ENCODE results near the gene BEST4.

GRCh38 chr1:44786138-44786840 lies 1.7 kb downstream of the BEST4 start:
- TF ChIP-seq CEBPZ (IDR thresholded peaks at IDR 0.05; ENCODE audit: low read length) (no peak), ZNF205 (CRISPR knock-in tag; IDR thresholded peaks at IDR 0.05) (no peak), ZFAT (CRISPR knock-in tag; conservative IDR thresholded peaks at IDR 0.05) (no peak), AFF4 (CRISPR knock-in tag; IDR thresholded peaks at IDR 0.05) (no peak), TAF1 (CRISPR knock-in tag; IDR thresholded peaks at IDR 0.05) (peak; percentile 38; the same call in 1 of the 2 replicates), CBX2 (IDR thresholded peaks at IDR 0.05; ENCODE audit: low read depth, low read length) (no peak), CBX2 (CRISPR knock-in tag; IDR thresholded peaks at IDR 0.05; ENCODE audit: low read depth) (no peak), CREM (IDR thresholded peaks at IDR 0.05) (no peak), CREM (CRISPR knock-in tag; IDR thresholded peaks at IDR 0.05) (no peak), ZNF644 (CRISPR knock-in tag; IDR thresholded peaks at IDR 0.05; ENCODE audit: low read depth) (no peak), ZNF770 (CRISPR knock-in tag; IDR thresholded peaks at IDR 0.05) (no peak), ARID3A (IDR thresholded peaks at IDR 0.05; ENCODE audit: low read depth, low read length) (no peak), ZNF101 (CRISPR knock-in tag; IDR thresholded peaks at IDR 0.05; ENCODE audit: borderline replicate concordance, low read depth) (no peak)
- TF ChIP-seq, protein P1, sequence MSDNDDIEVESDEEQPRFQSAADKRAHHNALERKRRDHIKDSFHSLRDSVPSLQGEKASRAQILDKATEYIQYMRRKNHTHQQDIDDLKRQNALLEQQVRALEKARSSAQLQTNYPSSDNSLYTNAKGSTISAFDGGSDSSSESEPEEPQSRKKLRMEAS (IDR thresholded peaks at IDR 0.05): peak; percentile 83
- TF ChIP-seq, protein P2, sequence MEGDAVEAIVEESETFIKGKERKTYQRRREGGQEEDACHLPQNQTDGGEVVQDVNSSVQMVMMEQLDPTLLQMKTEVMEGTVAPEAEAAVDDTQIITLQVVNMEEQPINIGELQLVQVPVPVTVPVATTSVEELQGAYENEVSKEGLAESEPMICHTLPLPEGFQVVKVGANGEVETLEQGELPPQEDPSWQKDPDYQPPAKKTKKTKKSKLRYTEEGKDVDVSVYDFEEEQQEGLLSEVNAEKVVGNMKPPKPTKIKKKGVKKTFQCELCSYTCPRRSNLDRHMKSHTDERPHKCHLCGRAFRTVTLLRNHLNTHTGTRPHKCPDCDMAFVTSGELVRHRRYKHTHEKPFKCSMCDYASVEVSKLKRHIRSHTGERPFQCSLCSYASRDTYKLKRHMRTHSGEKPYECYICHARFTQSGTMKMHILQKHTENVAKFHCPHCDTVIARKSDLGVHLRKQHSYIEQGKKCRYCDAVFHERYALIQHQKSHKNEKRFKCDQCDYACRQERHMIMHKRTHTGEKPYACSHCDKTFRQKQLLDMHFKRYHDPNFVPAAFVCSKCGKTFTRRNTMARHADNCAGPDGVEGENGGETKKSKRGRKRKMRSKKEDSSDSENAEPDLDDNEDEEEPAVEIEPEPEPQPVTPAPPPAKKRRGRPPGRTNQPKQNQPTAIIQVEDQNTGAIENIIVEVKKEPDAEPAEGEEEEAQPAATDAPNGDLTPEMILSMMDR (CRISPR knock-in tag; IDR thresholded peaks at IDR 0.05): peak; percentile 91

All from HepG2 (cell line).